Activated T-helper 1 cell treated with anti-CD3 and anti-CD28 coated beads, Interleukin-12 subunit alpha, Interleukin-12 subunit beta, Interleukin-2, Interleukin-4 antibody, amounts not matched to agents 30 ng/mL and 10 ng/mL and 1 ng/mL, durations not matched to agents 14 hours and 24 hours and 36 hours (primary cell): ENCODE data around the gene DDX59. TPM values are rescaled to one million over a fixed set of nuclear protein-coding genes. Genes with fewer than 3 reads are reported as not detected.

Source experiments
- DNase-seq: peaks from one replicate; pipeline ENCODE4 v3.0.0; 2021; ENCODE audit warnings: low spot score
- H3K27ac Mint-ChIP-seq: one replicate; pipeline ENCODE4 v1.8.0; 2021; ENCODE audit warnings: mild to moderate bottlenecking, mixed read lengths
- H3K27me3 Mint-ChIP-seq: one replicate; pipeline ENCODE4 v1.8.0; 2022; ENCODE audit warnings: mild to moderate bottlenecking, moderate library complexity, mixed read lengths; ENCODE audit not compliant: insufficient read depth
- H3K36me3 Mint-ChIP-seq: one replicate; pipeline ENCODE4 v1.8.0; 2021; ENCODE audit warnings: low read depth, mixed read lengths
- H3K4me1 Mint-ChIP-seq: one replicate; pipeline ENCODE4 v1.8.0; 2021; ENCODE audit warnings: low read depth, mixed read lengths
- H3K4me3 Mint-ChIP-seq: one replicate; pipeline ENCODE4 v1.8.0; 2021; ENCODE audit warnings: mild to moderate bottlenecking, moderate library complexity, mixed read lengths
- H3K9me3 Mint-ChIP-seq: one replicate; pipeline ENCODE4 v1.8.0; 2021; ENCODE audit warnings: mixed read lengths
- intact Hi-C: fragments of 100-400 bp; cut with micrococcal nuclease; formaldehyde crosslinking; loops from one replicate; pipeline ENCODE4 v1.15.1; 2024
- total RNA-seq: library from RNA; stranded (reverse); gene quantifications from 2 replicates; pipeline ENCODE4 v1.2.3, GENCODE V29; 2022

The DDX59 gene
- total RNA-seq, 1 donor from 2014 or later, result 14.4 TPM

- no peak for DNase-seq
- Mint-ChIP-seq H3K36me3 (no peaks in the 10 kb centered on the region), H3K27ac (no peak overlapping the region), H3K4me1 (no peaks in the 10 kb centered on the region), H3K4me3 (no peak overlapping the region), H3K27me3 (peaks cover 6% of the 10 kb centered on the region), H3K9me3 (no peaks in the 10 kb centered on the region)
- intact Hi-C loops, result no loop called here
Measured at GRCh38 chr1:200686620-200687019, 16.9 kb upstream of the DDX59 start.

GRCh38 chr1:200684015-200684414 lies 14.3 kb upstream of the DDX59 start:
- DNase-seq, result no peak
- H3K4me1 Mint-ChIP-seq, result no peaks in the 10 kb centered on the region
- no peaks in the 10 kb centered on the region for H3K36me3 Mint-ChIP-seq
- peaks cover 4% of the 10 kb centered on the region for H3K27me3 Mint-ChIP-seq
- no peak overlapping the region for H3K27ac Mint-ChIP-seq
- no peaks in the 10 kb centered on the region for H3K9me3 Mint-ChIP-seq
- intact Hi-C loops, result no loop called here
- no peak overlapping the region for H3K4me3 Mint-ChIP-seq

GRCh38 chr1:200683298-200683697 lies 13.6 kb upstream of the DDX59 start:
- Mint-ChIP-seq H3K4me3 (no peak overlapping the region), H3K36me3 (no peaks in the 10 kb centered on the region), H3K9me3 (no peaks in the 10 kb centered on the region), H3K27me3 (peaks cover 5% of the 10 kb centered on the region), H3K27ac (no peak overlapping the region), H3K4me1 (no peaks in the 10 kb centered on the region)
- intact Hi-C loops, result no loop called here
- DNase-seq, result no peak

- no peaks in the 10 kb centered on the region for H3K4me1 Mint-ChIP-seq
- H3K9me3 Mint-ChIP-seq, result no peaks in the 10 kb centered on the region
- H3K27ac Mint-ChIP-seq, result no peak overlapping the region
- intact Hi-C loops, result no loop called here
- no peak for DNase-seq
- H3K27me3 Mint-ChIP-seq, result peaks cover 5% of the 10 kb centered on the region
- no peak overlapping the region for H3K4me3 Mint-ChIP-seq
- H3K36me3 Mint-ChIP-seq, result no peaks in the 10 kb centered on the region
Measured at GRCh38 chr1:200681231-200681630, 11.5 kb upstream of the DDX59 start.

- Mint-ChIP-seq H3K36me3 (no peaks in the 10 kb centered on the region), H3K4me1 (peaks cover 9% of the 10 kb centered on the region), H3K27ac (no peak overlapping the region), H3K9me3 (no peaks in the 10 kb centered on the region), H3K4me3 (no peak overlapping the region), H3K27me3 (peaks cover 5% of the 10 kb centered on the region)
- no peak for DNase-seq
- intact Hi-C loops, result no loop called here
Measured at GRCh38 chr1:200676829-200677228, 7.1 kb upstream of the DDX59 start.

- Mint-ChIP-seq H3K4me3 (no peak overlapping the region), H3K27ac (no peak overlapping the region), H3K27me3 (peaks cover 5% of the 10 kb centered on the region), H3K36me3 (no peaks in the 10 kb centered on the region), H3K9me3 (no peaks in the 10 kb centered on the region), H3K4me1 (peaks cover 21% of the 10 kb centered on the region)
- no peak for DNase-seq
- intact Hi-C loops, result no loop called here
Measured at GRCh38 chr1:200675588-200675852, 5.8 kb upstream of the DDX59 start.

GRCh38 chr1:200674838-200675587 lies 5.3 kb upstream of the DDX59 start:
- peaks cover 6% of the 10 kb centered on the region for H3K27me3 Mint-ChIP-seq
- H3K9me3 Mint-ChIP-seq, result no peaks in the 10 kb centered on the region
- no peak for DNase-seq
- no peaks in the 10 kb centered on the region for H3K36me3 Mint-ChIP-seq
- H3K27ac Mint-ChIP-seq, result no peak overlapping the region
- intact Hi-C loops, result no loop called here
- peaks cover 26% of the 10 kb centered on the region for H3K4me1 Mint-ChIP-seq
- no peak overlapping the region for H3K4me3 Mint-ChIP-seq

- Mint-ChIP-seq H3K9me3 (no peaks in the 10 kb centered on the region), H3K36me3 (no peaks in the 10 kb centered on the region), H3K27me3 (peaks cover 6% of the 10 kb centered on the region), H3K27ac (no peak overlapping the region), H3K4me1 (peaks cover 28% of the 10 kb centered on the region), H3K4me3 (no peak overlapping the region)
- intact Hi-C loops, result no loop called here
- DNase-seq, result no peak
Measured at GRCh38 chr1:200673952-200674823, 4.5 kb upstream of the DDX59 start.

- DNase-seq, result no peak
- Mint-ChIP-seq H3K4me3 (peak overlapping the region; percentile 99), H3K27ac (no peak overlapping the region), H3K27me3 (peaks cover 3% of the 10 kb centered on the region), H3K9me3 (no peaks in the 10 kb centered on the region), H3K4me1 (peaks cover 39% of the 10 kb centered on the region), H3K36me3 (peaks cover 6% of the 10 kb centered on the region)
- intact Hi-C loops, result loop anchor here (2.0 kb wide), 1 partner anchor 131 kb away; no protein-coding TSS in a partner anchor
Measured at GRCh38 chr1:200671235-200671786, 1.6 kb upstream of the DDX59 start.

- H3K4me3 Mint-ChIP-seq, result peak overlapping the region; percentile 99
- peaks cover 3% of the 10 kb centered on the region for H3K27me3 Mint-ChIP-seq
- DNase-seq, result no peak
- intact Hi-C loops, result loop anchor here (1.0 to 2.0 kb wide), 4 partner anchors 45 to 132 kb away; partner anchors contain the start of gene KIF14
- H3K36me3 Mint-ChIP-seq, result peaks cover 9% of the 10 kb centered on the region
- H3K9me3 Mint-ChIP-seq, result no peaks in the 10 kb centered on the region
- H3K4me1 Mint-ChIP-seq, result peaks cover 47% of the 10 kb centered on the region
- H3K27ac Mint-ChIP-seq, result peak overlapping the region; percentile 99
Measured at GRCh38 chr1:200670242-200671118, 773 bp upstream of the DDX59 start.

GRCh38 chr1:200668514-200669313 lies 993 bp downstream of the DDX59 start:
- no peak for DNase-seq
- Mint-ChIP-seq H3K36me3 (peaks cover 21% of the 10 kb centered on the region), H3K27me3 (peaks cover 3% of the 10 kb centered on the region), H3K27ac (peak overlapping the region; percentile 46), H3K4me1 (peaks cover 51% of the 10 kb centered on the region), H3K4me3 (peak overlapping the region; percentile 81), H3K9me3 (no peaks in the 10 kb centered on the region)
- intact Hi-C loops, result loop anchor here (10.0 kb wide), 1 partner anchor 486 kb away; the partner anchor contains the start of gene TMEM9

GRCh38 chr1:200666309-200666708 lies 3.4 kb downstream of the DDX59 start:
- intact Hi-C loops, result loop anchor here (10.0 kb wide), 1 partner anchor 488 kb away; the partner anchor contains the start of gene TMEM9
- peaks cover 50% of the 10 kb centered on the region for H3K4me1 Mint-ChIP-seq
- H3K9me3 Mint-ChIP-seq, result no peaks in the 10 kb centered on the region
- peaks cover 33% of the 10 kb centered on the region for H3K36me3 Mint-ChIP-seq
- DNase-seq, result no peak
- H3K27me3 Mint-ChIP-seq, result peaks cover 3% of the 10 kb centered on the region
- peak overlapping the region; percentile 66 for H3K27ac Mint-ChIP-seq
- no peak overlapping the region for H3K4me3 Mint-ChIP-seq
